H9 (cell line): ENCODE measurements around the gene BRDT. TPM values are rescaled to one million over a fixed set of nuclear protein-coding genes. Genes with fewer than 3 reads are reported as not detected.
"Not testable (repeated sequence)": the region's sequence is repeated elsewhere in the genome, so short reads cannot be mapped to it uniquely, and the experiment has no call there.

Experiments
- DNase-seq: peaks from one replicate; pipeline ENCODE4 v3.0.0-alpha.2; 2017
- H2AFZ ChIP-seq: one replicate; pipeline ENCODE4 v1.6.1; 2013; ENCODE audit warnings: mild to moderate bottlenecking, low read length, control low read depth, moderate library complexity
- H2AK5ac ChIP-seq: 2 replicates; pipeline ENCODE4 v1.6.1; 2013; ENCODE audit warnings: low read length, control low read depth, mixed read lengths; ENCODE audit not compliant: insufficient read length
- H2BK120ac ChIP-seq: one replicate; pipeline ENCODE4 v1.6.1; 2013; ENCODE audit warnings: low read depth, mild to moderate bottlenecking, low read length, control low read depth, inconsistent platforms; ENCODE audit not compliant: poor library complexity, severe bottlenecking
- H2BK12ac ChIP-seq: 2 replicates; pipeline ENCODE4 v1.6.1; 2013; ENCODE audit warnings: low read length, control low read depth, mixed read lengths, low read depth; ENCODE audit not compliant: insufficient read length
- H2BK15ac ChIP-seq: 2 replicates; pipeline ENCODE4 v1.6.1; 2013; ENCODE audit warnings: low read depth, low read length, control low read depth
- H2BK20ac ChIP-seq: one replicate; pipeline ENCODE4 v1.6.1; 2013; ENCODE audit warnings: low read depth, mild to moderate bottlenecking, low read length, control low read depth, inconsistent platforms; ENCODE audit not compliant: poor library complexity, severe bottlenecking
- H2BK5ac ChIP-seq: 2 replicates; pipeline ENCODE4 v1.6.1; 2013; ENCODE audit warnings: low read length, control low read depth, mixed read lengths; ENCODE audit not compliant: insufficient read length
- H3K14ac ChIP-seq: 2 replicates; pipeline ENCODE4 v1.6.1; 2013; ENCODE audit warnings: low read length, control low read depth; ENCODE audit not compliant: insufficient read depth
- H3K18ac ChIP-seq: 2 replicates; pipeline ENCODE4 v1.6.1; 2013; ENCODE audit warnings: low read depth, mild to moderate bottlenecking, mixed read lengths, low read length, control low read depth; ENCODE audit not compliant: insufficient read length
- H3K23ac ChIP-seq: 2 replicates; pipeline ENCODE4 v1.6.1; 2013; ENCODE audit warnings: low read length, control low read depth, mixed read lengths, low read depth; ENCODE audit not compliant: insufficient read length
- H3K23me2 ChIP-seq: 2 replicates; pipeline ENCODE4 v1.6.1; 2013; ENCODE audit warnings: low read depth, mild to moderate bottlenecking, mixed read lengths, low read length, control low read depth; ENCODE audit not compliant: insufficient read length, poor library complexity, severe bottlenecking
- H3K27ac ChIP-seq: 2 replicates; pipeline ENCODE4 v1.5.1; 2013; ENCODE audit warnings: low read length, control low read depth, mixed read lengths, low read depth; ENCODE audit not compliant: insufficient read length
- H3K27me3 ChIP-seq: 2 replicates; pipeline ENCODE4 v1.6.1; 2013; ENCODE audit warnings: low read length, control low read depth, inconsistent platforms; ENCODE audit not compliant: insufficient read depth
- H3K4ac ChIP-seq: 2 replicates; pipeline ENCODE4 v1.6.1; 2013; ENCODE audit warnings: low read depth, mild to moderate bottlenecking, control low read depth, inconsistent platforms, low read length, moderate library complexity
- H3K4me1 ChIP-seq: 2 replicates; pipeline ENCODE4 v1.6.1; 2013; ENCODE audit warnings: low read length, control low read depth, inconsistent platforms; ENCODE audit not compliant: insufficient read depth
- H3K4me2 ChIP-seq: 2 replicates; pipeline ENCODE4 v1.6.1; 2013; ENCODE audit warnings: low read length, control low read depth, mixed read lengths; ENCODE audit not compliant: insufficient read length, insufficient read depth
- H3K56ac ChIP-seq: 2 replicates; pipeline ENCODE4 v1.6.1; 2013; ENCODE audit warnings: low read depth, mild to moderate bottlenecking, mixed read lengths, low read length, control low read depth; ENCODE audit not compliant: insufficient read length
- H3K79me1 ChIP-seq: 2 replicates; pipeline ENCODE4 v1.6.1; 2013; ENCODE audit warnings: low read depth, mild to moderate bottlenecking, moderate library complexity, low read length, control low read depth, inconsistent platforms; ENCODE audit not compliant: insufficient read depth, poor library complexity, severe bottlenecking
- H3K79me2 ChIP-seq: 2 replicates; pipeline ENCODE4 v1.6.1; 2013; ENCODE audit warnings: low read length, control low read depth, inconsistent platforms; ENCODE audit not compliant: insufficient read depth
- H3K9ac ChIP-seq: 2 replicates; pipeline ENCODE4 v1.6.1; 2013; ENCODE audit warnings: low read length, control low read depth, mixed read lengths; ENCODE audit not compliant: insufficient read length; ENCODE audit errors: extremely low read depth
- H3K9me3 ChIP-seq: one replicate; pipeline ENCODE4 v1.6.1; 2013; ENCODE audit warnings: low read depth, low read length, inconsistent platforms; ENCODE audit not compliant: control insufficient read depth
- H3T11ph ChIP-seq: one replicate; pipeline ENCODE4 v1.6.1; 2013; ENCODE audit warnings: mild to moderate bottlenecking, low read length, control low read depth, inconsistent platforms
- H4K20me1 ChIP-seq: one replicate; pipeline ENCODE4 v1.6.1; 2013; ENCODE audit not compliant: control insufficient read depth, insufficient read length, insufficient read depth
- H4K5ac ChIP-seq: 2 replicates; pipeline ENCODE4 v1.6.1; 2013; ENCODE audit warnings: low read depth, mild to moderate bottlenecking, mixed read lengths, low read length, control low read depth; ENCODE audit not compliant: insufficient read length
- H4K8ac ChIP-seq: replicated peaks from 2 replicates; pipeline ENCODE4 v1.6.1; 2013; ENCODE audit warnings: low read length, control low read depth, mixed read lengths, low read depth; ENCODE audit not compliant: insufficient read length
- H4K91ac ChIP-seq: 2 replicates; pipeline ENCODE4 v1.6.1; 2013; ENCODE audit warnings: low read depth, mild to moderate bottlenecking, moderate library complexity, mixed read lengths, low read length, control low read depth; ENCODE audit not compliant: insufficient read length
- H3K27ac Mint-ChIP-seq, 3 experiments: 2 replicates in 2 of 3; 3 replicates in 1 of 3; pipeline ENCODE4 v1.8.0; 2020 to 2021; ENCODE audit warnings: mixed read lengths in 3 of 3, mild to moderate bottlenecking in 1 of 3, moderate library complexity in 1 of 3
- H3K27me3 Mint-ChIP-seq: 2 replicates; pipeline ENCODE4 v1.8.0; 2021; ENCODE audit warnings: low read depth, mild to moderate bottlenecking, moderate library complexity, mixed read lengths
- H3K36me3 Mint-ChIP-seq, 3 experiments: 2 replicates in 2 of 3; 3 replicates in 1 of 3; pipeline ENCODE4 v1.8.0; 2020 to 2021; ENCODE audit warnings: low read depth in 3 of 3, mixed read lengths in 3 of 3; ENCODE audit not compliant: insufficient read depth in 1 of 3
- H3K4me1 Mint-ChIP-seq, 2 experiments: 2 replicates each; pipeline ENCODE4 v1.8.0; 2020; ENCODE audit warnings: mixed read lengths in 2 of 2
- H3K4me3 Mint-ChIP-seq, 2 experiments: 2 replicates in 1 of 2; 3 replicates in 1 of 2; pipeline ENCODE4 v1.8.0; 2020 to 2021; ENCODE audit warnings: mild to moderate bottlenecking in 2 of 2, mixed read lengths in 2 of 2, moderate library complexity in 1 of 2
- H3K9me3 Mint-ChIP-seq, 2 experiments: 2 replicates in 1 of 2; 3 replicates in 1 of 2; pipeline ENCODE4 v1.8.0; 2020; ENCODE audit warnings: mild to moderate bottlenecking in 2 of 2, mixed read lengths in 2 of 2, moderate library complexity in 1 of 2
- CTCF ChIP-seq: fragments of 200-600 bp; sonication (generic); conservative IDR thresholded peaks from 3 replicates; pipeline ENCODE4 v1.8.0; 2021; ENCODE audit warnings: antibody characterized with exemption, mild to moderate bottlenecking
- WGBS: extraction: QIAGEN DNeasy Blood & Tissue Kit; methylation state at CpG from one replicate; pipeline ENCODE4 v1.1.7; 2013; ENCODE audit warnings: missing lambda C conversion rate, low lambda C conversion rate, mixed read lengths; ENCODE audit not compliant: insufficient read length; ENCODE audit errors: extremely low coverage; 5-methylcytosine and 5-hydroxymethylcytosine counted together
- total RNA-seq: library from RNA; stranded (reverse); gene quantifications from 2 replicates; pipeline ENCODE4 v1.2.1, GENCODE V29; 2021

BRDT gene
- total RNA-seq, 1 experiment from 2014 or later = 0.15 TPM

GRCh38 chr1:92017656-92018055 is 68.5 kb downstream of the BRDT start:
- H3T11ph ChIP-seq = no peak overlapping the region
- no peak overlapping the region for H3K9ac ChIP-seq
- WGBS = no CpG with 5 or more reads among the region's 2 CpGs
- H3K27me3 ChIP-seq = no peaks in the 10 kb centered on the region
- H3K9me3 Mint-ChIP-seq = peaks cover 0 to 7% of the 10 kb centered on the region in 2 experiments; a peak in 3 of 5 replicates
- no peaks in the 10 kb centered on the region for H4K20me1 ChIP-seq
- no peak overlapping the region for H3K56ac ChIP-seq
- TF ChIP-seq CTCF = no peak
- no peak overlapping the region for H3K18ac ChIP-seq
- peaks cover 4 to 6% of the 10 kb centered on the region in 2 experiments; a peak in 1 of 4 replicates for H3K4me1 Mint-ChIP-seq
- no peak overlapping the region for H4K5ac ChIP-seq
- no peak for DNase-seq
- H3K36me3 Mint-ChIP-seq = peaks cover 0 to 5% (median 1%) of the 10 kb centered on the region in 3 experiments; a peak in 3 of 7 replicates
- no peaks in the 10 kb centered on the region for H3K27me3 Mint-ChIP-seq
- H2BK120ac ChIP-seq = no peak overlapping the region
- no peaks in the 10 kb centered on the region for H3K23me2 ChIP-seq
- no peaks in the 10 kb centered on the region for H3K79me2 ChIP-seq
- no peak overlapping the region for H2BK20ac ChIP-seq
- no peak overlapping the region for H3K14ac ChIP-seq
- no peak overlapping the region for H3K27ac Mint-ChIP-seq
- no peaks in the 10 kb centered on the region for H3K4me1 ChIP-seq
- H3K23ac ChIP-seq = no peak overlapping the region
- no peak overlapping the region for H2BK5ac ChIP-seq
- H3K4me3 Mint-ChIP-seq = no peak overlapping the region
- no peak overlapping the region for H2AK5ac ChIP-seq
- no peak overlapping the region for H2BK12ac ChIP-seq
- H4K8ac ChIP-seq = no peak overlapping the region
- no peaks in the 10 kb centered on the region for H3K79me1 ChIP-seq
- no peak overlapping the region for H2BK15ac ChIP-seq
- no peak overlapping the region for H3K4me2 ChIP-seq
- H2AFZ ChIP-seq = no peak overlapping the region
- no peak overlapping the region for H3K4ac ChIP-seq
- H3K9me3 ChIP-seq = no peaks in the 10 kb centered on the region
- H4K91ac ChIP-seq = no peak overlapping the region
- no peak overlapping the region for H3K27ac ChIP-seq

- H2BK5ac ChIP-seq, H3K9me3 ChIP-seq, H3K79me1 ChIP-seq, H4K91ac ChIP-seq, H3K79me2 ChIP-seq, H3K23ac ChIP-seq, H3K56ac ChIP-seq, H3K27ac Mint-ChIP-seq, H4K5ac ChIP-seq, H2AK5ac ChIP-seq, H4K20me1 ChIP-seq, H3K27me3 ChIP-seq, H3K4ac ChIP-seq, H3K4me2 ChIP-seq, H2AFZ ChIP-seq, H2BK120ac ChIP-seq, H3K4me3 Mint-ChIP-seq, DNase-seq, H4K8ac ChIP-seq, H3K4me1 ChIP-seq, H3K27ac ChIP-seq, H3K14ac ChIP-seq, H3K9ac ChIP-seq, H2BK15ac ChIP-seq, H3T11ph ChIP-seq, H2BK12ac ChIP-seq, H2BK20ac ChIP-seq, H3K18ac ChIP-seq: not testable (repeated sequence)
- Mint-ChIP-seq H3K9me3 (peaks cover 15 to 29% of the 10 kb centered on the region in 2 experiments; a peak in 4 of 5 replicates), H3K27me3 (peaks cover 18% of the 10 kb centered on the region), H3K36me3 (peaks cover 11 to 26% (median 17%) of the 10 kb centered on the region in 3 experiments), H3K4me1 (peaks cover 12 to 14% of the 10 kb centered on the region in 2 experiments)
- WGBS = no CpG with 5 or more reads among the region's 29 CpGs
- H3K23me2 ChIP-seq = peaks cover 11% of the 10 kb centered on the region
Measured at GRCh38 chr1:92026042-92026441, 76.8 kb downstream of the BRDT start.
